Prostate gland (tissue), 2 donors: ENCODE data around the gene STK38L.

Experiments used
- CTCF ChIP-seq, 4 experiments: fragments of 200-600 bp in 2 of 4; fragments of 450-650 bp in 2 of 4; sonication (generic) in 2 of 4; IDR thresholded peaks; 1 replicate in 3 of 4; 2 replicates in 1 of 4; pipeline ENCODE4 v1.5.1; 2016 to 2019; ENCODE audit warnings: antibody characterized with exemption in 4 of 4, mild to moderate bottlenecking in 2 of 4, moderate library complexity in 2 of 4
- POLR2A ChIP-seq: fragments of 450-650 bp; IDR thresholded peaks from one replicate; pipeline ENCODE4 v1.6.1; 2016; ENCODE audit warnings: antibody characterized with exemption, mild to moderate bottlenecking
- POLR2AphosphoS5 ChIP-seq: sonication (generic); formaldehyde crosslinking; IDR thresholded peaks from one replicate; pipeline ENCODE4 v1.6.1; 2017; ENCODE audit warnings: antibody characterized with exemption

GRCh38 chr12:27207615-27208413, 36.3 kb upstream of the STK38L start:
- TF ChIP-seq CTCF (IDR thresholded peaks at IDR 0.05) (no peak), POLR2AphosphoS5 (no peak), POLR2A (no peak)
